ENCODE results near the gene CRYL1.

DNA sequence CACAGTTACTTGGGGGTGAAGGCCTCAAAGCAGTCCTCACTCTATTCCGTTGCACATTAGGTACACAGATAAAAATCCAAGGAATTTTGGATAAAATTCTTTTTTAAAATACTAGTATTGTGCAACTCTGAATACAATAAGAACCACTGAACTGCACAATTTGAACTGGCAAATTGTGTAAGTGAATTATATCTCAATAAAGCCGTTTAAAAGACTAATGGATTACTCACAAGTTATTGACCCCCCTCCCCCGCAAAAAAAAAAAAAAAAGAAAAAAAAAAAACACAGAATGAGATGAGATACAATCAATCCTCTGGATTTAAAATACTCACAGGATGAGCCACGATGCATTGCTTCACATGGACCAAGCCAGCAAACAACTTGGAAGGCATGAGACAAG is 86.4 kb downstream of the CRYL1 start:
- TF ChIP-seq ZBTB8A (IDR thresholded peaks at IDR 0.05; ENCODE audit: partially characterized antibody) (no peak), CTCF (IDR thresholded peaks at IDR 0.05 in 2 of 3, conservative IDR thresholded peaks at IDR 0.05 in 1 of 3; ENCODE audit: insufficient read depth in 2 of 3, low read depth in 1 of 3, low read length in 3 of 3) (no peak), SIN3A (IDR thresholded peaks at IDR 0.05; ENCODE audit: borderline replicate concordance in 2 of 2, control insufficient read depth in 1 of 2, low read depth in 2 of 2, low read length in 2 of 2) (no peak), BCL6 (CRISPR knock-in tag; IDR thresholded peaks at IDR 0.05) (no peak)

Measured in K562 (cell line).